GM18508 (cell line): ENCODE data around the gene ALDH1A3.

Source experiments
- ATAC-seq: cut with Tn5 transposase; IDR thresholded peaks from one replicate; pipeline ENCODE4 v1.9.1; 2021; ENCODE audit warnings: moderate number of reproducible peaks; ENCODE audit not compliant: insufficient read depth, unreplicated experiment

The ALDH1A3 gene

DNA sequence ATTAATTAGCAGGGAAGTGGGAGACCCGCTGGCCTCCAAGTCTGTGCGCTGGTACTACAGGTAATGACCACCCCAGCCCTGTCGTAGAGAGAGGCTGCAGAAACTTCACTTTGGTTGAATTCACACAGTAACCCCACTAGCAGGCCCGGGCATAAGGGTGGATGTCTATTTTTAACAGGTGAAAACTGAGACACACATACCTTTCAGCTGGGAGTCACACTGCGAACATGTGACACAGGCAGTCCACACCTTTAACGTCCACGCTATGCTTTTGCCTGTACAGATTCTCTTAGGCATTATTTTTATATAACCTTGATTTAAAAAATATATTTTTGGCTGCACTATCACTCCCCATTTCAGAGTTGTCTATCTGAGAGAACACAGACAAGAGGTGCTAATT lies 43.4 kb downstream of the ALDH1A3 start:
- ATAC-seq, result no peak

DNA sequence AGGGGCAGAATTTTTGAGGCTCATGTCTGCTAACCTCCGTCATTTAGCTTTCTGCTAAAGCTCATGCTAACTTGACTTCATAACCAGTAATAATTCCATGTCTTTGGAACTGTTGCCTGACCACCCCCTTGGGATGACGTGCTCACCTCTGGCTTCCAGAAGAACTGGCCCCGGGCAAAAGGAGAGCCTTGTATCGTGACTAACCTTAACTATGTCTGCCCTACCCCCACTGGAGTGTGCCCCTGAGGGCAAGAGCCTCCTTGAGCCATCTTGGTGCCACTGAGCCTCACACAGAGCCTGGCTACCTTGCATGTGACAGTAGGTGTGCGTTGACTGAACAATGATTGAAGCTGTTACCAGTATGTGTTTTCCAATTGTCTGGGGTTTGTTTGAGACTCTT lies 44.3 kb downstream of the ALDH1A3 start:
- no peak for ATAC-seq

DNA sequence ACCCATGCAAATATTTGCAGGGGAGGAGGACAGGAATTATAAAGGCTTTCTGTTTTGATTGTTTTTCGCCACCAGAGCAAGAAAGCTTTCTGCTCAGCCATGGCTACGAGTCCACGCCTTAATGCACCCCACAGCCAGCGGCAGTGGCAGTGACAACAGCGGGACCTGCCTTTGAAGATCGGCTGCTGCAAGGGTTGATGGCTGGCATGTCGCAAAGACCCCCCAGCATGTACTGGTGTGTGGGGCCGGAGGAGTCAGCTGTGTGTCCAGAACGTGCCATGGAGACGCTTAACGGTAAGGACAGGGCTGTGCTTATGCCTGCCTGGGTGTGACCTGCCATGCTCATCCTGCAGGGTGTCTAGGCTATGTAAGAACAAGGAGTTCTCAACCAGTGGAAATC lies 44.8 kb downstream of the ALDH1A3 start:
- ATAC-seq, result no peak

DNA sequence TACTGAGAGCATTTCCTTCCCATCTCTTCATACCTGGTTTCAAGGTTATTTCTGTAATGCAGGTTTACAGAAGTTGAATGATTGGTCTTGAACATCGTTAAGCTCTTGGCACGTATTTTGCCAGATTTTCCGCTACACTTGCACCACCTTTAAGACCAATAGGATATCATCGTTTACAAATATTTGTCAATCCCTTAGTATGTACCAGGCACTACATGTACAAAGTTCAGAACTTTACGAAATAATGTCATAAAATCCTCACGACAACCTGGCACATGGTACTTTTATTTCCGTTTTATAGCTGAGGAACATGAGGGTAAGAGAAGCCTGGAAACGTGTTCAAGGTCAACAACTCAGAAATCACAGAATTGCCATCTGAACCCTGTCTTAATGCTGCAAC lies 45.8 kb downstream of the ALDH1A3 start:
- ATAC-seq, result no peak

DNA sequence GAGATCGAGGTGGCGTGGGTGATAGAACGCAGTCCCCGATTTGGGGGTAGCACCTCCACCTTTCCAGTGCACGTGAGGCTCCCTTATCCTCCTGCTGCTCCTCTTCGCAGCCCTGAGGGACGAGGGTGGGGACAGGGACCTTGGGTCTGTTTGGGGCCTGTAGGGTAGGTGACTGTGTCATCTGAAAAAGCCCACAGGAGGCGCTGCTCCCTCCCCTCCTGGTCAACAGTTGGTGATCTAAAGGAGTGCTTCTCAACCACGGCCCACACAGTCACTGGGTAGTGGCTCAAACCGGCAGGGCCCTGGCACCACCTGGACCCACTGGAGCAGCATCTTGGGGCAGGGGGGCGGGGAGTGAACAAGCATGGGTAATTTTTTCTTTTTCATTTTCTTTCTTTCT lies 46.6 kb downstream of the ALDH1A3 start:
- no peak for ATAC-seq

DNA sequence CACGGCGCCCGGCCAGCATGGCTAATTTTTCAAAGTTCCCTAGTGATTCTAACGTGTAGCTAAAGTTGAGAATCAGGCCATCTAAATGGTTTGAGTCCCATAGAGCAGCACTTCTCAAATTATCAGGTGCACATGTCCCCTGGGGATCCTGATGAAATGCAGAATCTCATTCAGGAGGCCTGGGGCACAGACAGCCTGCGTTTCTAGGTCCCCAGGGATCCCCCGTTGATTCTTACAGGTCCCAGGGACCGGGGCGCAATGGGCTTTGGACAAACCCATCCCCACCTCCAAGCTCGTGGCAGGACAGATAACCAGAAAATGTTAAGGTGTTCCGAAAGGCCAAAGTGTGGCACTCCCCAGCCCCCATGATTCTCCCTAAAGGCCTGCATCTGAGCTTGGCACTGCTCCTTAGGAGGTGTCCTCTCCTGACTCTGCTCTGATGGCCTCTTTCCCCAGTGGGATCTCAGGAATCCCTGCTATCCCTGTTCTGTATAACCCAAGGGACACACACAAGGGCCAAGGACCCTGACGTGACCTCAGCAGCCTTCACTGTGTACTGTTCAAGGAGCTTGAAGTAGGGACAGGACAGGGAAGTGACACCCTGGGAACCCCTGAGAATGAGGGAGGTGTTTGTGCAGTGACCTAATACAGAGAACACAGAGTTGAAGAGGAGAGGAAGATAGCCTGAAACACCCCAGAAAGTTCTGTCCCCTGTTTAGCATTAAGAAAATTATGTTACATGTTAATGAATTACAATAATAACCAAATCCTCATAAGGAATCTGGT lies 47.5 kb downstream of the ALDH1A3 start:
- no peak for ATAC-seq

DNA sequence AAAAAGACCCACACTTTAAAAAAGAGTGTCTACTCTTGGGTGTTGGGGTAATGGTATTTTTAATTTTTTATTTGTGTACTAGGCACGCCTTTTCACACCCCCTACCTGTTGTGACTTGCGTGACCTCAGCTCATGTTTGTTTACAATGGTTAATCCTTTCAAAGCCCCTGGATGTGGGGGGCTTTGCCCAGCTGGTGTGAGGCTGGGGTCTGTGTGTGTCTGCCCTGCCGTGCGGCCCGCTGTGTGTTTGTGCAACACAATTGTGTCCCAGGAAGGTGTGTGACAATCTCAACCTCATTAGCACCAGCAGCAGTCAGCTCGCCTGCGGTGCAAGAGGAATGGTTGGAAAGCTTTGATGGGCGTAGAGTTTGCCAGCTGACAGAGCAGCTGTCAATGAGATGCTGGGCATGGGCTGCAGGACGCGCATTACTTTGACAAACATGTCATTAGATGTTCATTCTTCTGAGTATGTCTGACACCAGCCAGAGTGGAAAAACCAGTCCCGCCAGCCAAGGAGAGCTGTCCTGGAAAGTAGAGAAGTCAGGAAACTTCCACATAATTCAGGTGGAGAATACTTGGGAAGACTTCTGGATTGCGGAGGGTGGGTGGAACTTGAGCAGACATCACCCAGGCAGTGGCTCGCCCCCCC lies 49.1 kb downstream of the ALDH1A3 start:
- no peak for ATAC-seq

DNA sequence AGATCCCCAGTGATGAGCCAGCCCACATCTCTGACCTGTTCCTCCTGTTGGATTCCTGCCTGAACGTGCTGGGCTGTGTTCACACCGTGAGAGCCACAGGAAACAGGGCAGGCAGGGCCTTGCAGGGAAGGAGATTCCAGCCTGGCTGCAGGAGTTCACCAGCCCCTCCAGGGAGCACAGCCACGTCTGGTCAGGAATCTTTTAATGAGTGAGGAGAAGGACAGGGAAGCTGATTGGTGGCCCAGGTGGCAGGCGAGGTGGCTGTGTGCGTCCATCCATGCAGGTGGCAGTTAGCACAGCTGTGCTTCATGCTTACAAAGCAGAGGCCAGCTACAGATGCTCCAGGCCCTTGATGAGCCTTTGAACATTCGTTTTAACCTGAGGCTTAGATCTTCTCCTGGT lies 50.0 kb downstream of the ALDH1A3 start:
- no peak for ATAC-seq

DNA sequence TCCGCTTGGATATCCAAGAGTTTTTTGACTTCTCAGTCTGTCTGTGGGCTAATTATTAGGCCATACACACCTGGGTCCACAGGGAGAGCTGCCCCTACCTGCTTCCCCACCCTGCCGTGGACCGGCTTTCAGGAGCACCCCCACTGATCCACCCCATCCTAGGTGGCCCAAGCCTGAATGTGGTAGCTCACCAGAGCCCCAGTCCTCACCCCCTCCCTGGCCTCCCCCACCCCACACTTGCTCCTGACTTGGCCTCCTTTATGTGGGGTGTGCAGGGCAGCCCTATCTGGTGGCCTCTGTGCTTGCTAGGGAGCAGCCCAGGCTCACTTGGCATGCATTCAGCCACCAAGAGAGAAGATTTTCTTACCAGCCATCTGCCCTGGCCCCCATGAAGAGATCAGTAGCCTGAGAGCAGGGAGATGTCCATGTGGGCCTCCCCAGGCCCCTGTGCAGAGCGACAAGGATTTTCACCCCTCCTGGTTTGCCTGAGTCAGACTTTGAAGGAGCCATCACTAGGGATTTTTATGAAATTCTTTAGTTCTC lies 50.7 kb downstream of the ALDH1A3 start:
- ATAC-seq, result no peak

DNA sequence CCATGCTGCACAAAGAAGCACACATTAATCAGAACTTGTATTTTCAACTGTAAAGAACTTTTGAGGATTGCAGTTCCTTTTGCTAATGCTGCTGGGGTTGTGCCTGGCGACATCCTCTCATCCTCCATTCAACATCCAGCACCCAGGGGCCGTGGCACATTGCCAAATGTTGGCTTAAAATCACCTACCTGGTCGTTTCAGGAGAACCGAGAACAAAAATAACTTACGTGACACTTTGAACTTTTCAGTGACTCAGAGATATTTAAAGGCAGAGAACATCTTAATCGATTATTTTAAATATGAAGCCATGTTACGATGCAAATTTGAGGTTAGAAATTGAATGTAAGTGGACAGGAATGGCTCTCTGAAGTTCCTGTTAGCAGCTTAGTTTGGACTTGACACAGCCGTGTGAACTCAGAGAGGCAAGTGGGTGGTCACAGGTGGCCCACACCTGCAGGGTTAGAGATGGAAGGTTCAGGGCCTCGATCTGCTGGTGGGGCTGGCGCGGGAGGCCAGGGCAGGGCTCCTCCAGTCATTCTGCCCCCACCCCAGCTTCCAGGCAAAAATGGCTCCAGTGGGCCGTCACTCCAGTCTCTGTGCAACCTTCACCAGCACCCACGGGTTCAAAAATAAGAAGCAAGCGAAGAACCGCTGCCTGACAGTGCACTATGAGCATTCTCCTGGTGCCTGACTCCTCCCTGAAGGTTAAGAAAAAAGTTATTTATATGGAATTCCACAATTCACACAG lies 51.7 kb downstream of the ALDH1A3 start:
- ATAC-seq, result no peak

DNA sequence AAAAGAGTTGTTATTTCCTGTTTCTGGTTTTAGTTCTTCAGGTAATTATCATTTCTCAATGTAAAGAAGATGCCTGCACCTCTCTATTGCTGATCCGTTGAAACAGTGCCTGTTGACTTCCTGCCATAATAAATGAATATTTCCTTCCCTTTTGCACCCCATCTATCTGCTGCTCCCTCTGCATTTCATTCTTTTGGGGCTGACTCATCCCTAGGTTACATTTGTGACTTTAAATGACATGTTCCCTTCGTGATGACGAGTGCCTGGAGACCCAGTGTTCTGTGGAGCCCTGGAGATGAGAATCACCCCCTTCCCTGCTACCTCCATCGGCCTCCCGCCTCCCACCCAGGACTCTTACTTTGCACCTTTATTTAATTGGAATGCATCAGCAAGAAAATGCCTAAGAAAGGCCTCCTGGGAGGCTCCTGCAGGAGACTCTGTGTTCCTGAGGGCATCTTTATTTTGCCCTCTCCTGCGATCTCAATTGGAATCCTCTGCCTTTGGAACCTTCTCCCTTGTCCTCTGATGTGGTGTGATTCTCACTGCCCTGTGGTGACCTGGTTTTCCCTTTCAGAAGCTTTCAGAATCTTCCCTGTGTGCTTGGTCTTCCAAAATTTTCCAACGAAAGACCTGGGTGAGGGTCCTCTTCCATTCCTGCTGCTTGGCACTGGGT lies 53.2 kb downstream of the ALDH1A3 start:
- no peak for ATAC-seq

DNA sequence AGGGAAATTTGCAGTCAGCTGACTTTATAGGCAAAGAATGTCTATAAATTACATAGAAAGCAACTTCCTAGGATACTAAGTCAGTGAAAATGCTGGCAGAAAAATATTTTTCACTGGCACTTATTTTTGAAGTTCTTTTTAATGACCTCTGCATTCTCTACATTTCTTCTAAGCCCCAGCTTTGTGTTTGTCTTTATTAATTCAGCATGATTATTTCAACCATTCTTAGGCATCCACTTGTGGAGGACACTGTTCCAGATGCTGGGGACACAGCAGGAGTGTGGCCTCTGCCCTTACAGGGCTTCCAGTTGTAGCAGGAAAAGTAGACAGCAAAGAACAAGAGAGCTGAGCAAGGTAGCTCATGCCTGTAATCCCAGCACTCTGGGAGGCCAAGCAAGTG lies 54.5 kb downstream of the ALDH1A3 start:
- no peak for ATAC-seq

DNA sequence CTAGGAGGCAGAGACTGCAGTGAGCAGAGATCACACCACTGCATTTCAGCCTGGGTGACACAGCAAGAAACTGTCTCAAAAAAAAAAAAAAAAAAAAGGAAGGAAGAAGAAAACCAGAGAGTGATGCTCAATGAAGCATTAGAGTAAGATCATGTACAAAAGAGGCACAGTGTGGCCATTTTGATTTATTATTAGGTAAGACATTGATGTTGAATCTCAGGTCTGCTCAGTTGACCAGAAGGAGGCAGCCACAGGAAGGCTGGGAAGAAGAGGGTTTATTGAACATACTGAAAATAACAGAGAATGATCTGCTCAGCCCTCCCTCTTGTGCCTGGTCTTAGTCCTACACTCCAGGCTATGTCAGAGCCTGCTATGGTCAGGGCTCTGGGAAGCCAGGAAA lies 55.1 kb downstream of the ALDH1A3 start:
- ATAC-seq, result no peak

DNA sequence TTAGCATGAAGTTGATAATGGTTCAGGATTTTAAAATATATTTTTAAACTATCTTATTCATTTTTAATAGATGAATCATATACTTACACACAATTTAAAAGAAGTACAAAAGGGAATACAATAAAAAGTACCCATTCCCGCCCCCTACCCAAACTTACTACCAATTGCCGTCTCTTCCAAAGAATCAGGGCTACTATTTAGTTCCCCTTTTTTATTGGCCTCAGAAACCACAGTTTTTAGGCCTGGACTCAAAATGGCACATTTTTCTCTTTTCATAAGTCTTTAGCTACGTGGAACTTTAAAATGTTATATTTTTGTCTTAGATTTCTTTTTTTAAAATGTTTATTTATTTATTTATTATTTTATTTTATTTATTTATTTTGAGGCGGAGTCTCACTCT lies 57.5 kb downstream of the ALDH1A3 start:
- ATAC-seq, result no peak

DNA sequence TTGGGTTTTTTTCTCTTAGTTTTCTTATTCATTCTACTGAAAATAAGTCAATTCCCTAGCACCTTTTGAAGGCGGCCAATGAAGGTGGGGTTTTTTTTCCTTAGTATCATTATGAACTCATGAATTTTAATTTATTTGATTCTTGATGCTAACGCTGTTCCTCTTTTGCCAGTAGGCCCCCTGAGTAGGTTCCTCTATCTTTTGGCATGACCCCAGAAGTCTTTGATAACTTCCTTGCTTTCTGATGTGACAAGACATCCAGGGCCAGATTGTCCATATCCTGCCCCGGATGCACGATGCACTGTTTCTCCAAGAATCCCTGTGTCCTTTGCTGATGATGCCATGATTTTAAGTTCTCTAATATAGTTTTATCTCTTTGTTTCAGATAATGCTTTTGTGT lies 60.2 kb downstream of the ALDH1A3 start:
- ATAC-seq, result no peak

DNA sequence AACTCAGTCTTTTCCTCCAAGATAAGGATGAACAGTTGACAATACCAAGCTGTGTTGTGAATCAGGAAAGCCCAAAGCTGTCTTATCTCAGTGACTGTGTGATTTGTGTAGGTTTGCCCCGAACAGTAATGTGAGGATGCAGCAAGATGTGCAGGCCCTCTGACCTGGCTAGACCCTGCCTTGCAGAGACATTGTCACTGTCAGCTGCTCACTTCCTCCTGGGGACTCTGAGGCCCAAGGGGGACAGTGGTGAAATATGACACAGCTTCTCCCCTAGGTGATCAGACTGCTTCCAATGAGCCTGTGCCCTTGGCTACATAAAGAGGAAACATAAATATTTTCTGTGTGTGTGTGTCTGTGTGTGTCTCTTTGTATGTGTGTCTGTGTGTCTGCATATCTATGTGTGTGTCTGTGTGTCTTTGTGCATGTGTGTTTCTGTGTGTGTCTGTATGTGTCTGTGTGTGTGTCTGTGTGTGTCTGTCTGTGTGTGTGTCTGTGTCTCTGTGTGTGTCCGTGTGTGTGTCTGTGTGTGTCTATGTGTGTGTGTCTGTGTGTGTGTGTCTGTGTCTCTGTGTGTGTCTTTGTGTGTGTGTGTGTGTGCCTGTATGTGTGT lies 61.2 kb downstream of the ALDH1A3 start:
- ATAC-seq, result peak; percentile 64

DNA sequence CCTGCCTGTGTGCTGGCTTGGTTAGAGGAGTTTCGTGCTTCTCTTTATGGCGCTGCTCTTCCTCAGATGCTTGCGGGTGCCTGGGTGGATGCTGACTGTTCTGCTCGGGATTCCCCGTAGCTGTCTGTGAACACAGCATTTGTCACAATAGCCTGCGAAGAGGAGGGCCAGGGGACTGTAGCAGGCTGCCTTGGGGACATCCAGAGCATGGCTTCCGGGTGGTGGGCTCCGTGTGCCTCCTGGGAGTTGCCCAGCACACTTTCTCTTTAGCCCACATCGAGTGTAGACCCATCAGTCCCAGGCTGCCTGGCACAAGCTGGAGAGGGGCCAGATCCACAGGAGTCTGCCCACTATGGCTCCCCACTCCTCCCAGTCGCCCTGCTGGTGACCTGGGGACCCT lies 61.9 kb downstream of the ALDH1A3 start:
- ATAC-seq, result peak; percentile 41

DNA sequence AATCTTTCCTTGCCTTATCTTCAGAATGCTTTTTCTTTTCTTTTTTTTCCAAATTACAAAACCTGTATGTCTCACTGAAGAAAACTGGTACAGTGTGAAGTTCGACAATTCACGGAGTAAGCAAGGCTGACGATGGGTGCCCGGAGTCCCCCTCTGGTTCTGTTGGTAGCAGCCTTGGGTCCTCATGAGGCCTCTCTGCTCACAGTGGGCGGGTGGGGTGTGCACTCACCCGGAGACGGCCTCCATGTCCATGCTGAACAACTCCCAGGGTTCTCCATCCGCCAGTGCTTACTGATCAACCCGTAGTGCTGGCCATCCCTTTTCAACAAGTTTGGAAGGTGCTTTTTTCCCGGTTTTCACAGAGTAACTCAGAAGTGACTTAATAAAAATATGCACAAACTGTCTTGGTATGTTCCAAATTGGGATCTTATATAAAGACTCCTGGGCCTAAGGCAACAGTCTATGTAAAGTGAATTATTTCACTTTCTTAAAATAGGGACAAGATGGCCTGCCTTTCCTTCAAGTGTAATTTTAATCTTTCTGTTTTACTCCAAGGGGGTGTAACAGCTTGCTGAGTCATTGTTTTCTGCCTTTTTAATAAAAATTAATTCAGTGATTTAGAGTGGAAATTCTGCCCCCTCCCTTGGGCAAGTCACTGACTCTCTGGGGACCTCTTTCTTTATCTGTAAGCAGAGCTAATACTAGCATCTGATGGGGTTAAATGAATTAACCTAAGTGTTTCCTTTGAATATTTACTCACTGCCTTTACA lies 63.2 kb downstream of the ALDH1A3 start:
- no peak for ATAC-seq

DNA sequence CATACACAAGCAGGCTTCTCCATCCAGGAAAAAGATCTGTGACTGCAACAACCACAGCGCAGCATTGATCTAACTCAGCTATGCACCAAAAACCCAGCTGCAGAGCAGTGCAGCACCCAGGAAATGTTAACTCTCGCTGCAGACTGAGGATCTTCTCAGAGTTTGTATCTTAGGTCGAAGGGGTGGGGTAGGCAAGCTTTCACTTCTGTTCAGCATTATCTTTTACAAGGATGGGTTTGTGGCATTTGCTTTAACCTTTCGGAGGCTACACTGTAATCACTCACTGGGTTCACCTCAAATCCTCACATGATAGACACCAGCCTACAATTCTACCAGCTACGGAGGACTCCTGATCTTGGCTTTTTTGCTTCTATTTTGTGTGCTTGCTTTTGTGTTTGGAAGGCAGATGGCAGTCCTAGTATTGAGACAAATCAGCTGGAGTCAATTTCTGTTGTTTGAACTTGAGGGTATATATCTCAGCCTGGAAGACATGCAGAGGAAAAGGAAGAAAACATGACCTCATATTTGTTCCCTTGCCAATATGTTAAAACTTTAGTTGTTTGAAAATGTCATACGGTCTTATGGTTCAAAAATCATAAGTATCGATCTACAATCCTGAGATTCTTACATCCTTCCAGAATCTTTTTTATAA lies 64.7 kb downstream of the ALDH1A3 start:
- no peak for ATAC-seq
